Measurements from ENCODE around the gene ORAI3.

GRCh38 chr16:30903002-30903401 is 45.9 kb upstream of the ORAI3 start:
- TF ChIP-seq CTCF (IDR thresholded peaks at IDR 0.05) (no peak), POLR2A (IDR thresholded peaks at IDR 0.05) (no peak)

All from testis (tissue), 2 donors.